GM11168 (cell line): Measurements from ENCODE around the gene KCNIP1.

Experiments used
- in situ Hi-C: fragments of 300-500 bp; cut with MboI; formaldehyde crosslinking; loops from one replicate; pipeline ENCODE4 v1.12.0; 2022; ENCODE audit warnings: low sequenced_read_pairs; ENCODE audit not compliant: unreplicated experiment

Gene KCNIP1

DNA sequence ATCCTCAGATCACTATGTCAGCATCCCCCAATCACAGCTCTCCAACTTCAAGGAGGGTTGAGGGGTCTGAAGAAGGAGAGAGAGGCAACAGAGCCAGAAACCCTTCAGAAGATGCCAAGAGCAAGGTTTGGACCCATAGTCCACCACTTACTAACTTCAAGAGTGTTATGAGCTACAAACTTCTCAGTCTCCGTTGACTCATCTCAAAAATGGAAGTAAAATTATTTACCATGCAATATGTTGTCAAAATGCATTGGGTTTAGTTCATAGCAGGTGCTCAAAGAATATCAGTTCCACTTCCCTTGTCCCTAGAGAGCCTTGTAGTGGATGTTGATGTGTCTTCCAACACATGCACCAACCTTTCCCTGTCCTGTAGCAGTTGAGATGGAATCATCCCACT, 116.0 kb downstream of the KCNIP1 start:
- in situ Hi-C loops, result loop anchor here (25.0 kb wide), 1 partner anchor 358 kb away; no protein-coding TSS in a partner anchor

GRCh38 chr5:170622933-170623332, 119.1 kb downstream of the KCNIP1 start:
- in situ Hi-C loops, result loop anchor here (25.0 kb wide), 1 partner anchor 361 kb away; no protein-coding TSS in a partner anchor

GRCh38 chr5:170623576-170624181, 119.9 kb downstream of the KCNIP1 start:
- in situ Hi-C loops, result loop anchor here (25.0 kb wide), 1 partner anchor 361 kb away; no protein-coding TSS in a partner anchor

DNA sequence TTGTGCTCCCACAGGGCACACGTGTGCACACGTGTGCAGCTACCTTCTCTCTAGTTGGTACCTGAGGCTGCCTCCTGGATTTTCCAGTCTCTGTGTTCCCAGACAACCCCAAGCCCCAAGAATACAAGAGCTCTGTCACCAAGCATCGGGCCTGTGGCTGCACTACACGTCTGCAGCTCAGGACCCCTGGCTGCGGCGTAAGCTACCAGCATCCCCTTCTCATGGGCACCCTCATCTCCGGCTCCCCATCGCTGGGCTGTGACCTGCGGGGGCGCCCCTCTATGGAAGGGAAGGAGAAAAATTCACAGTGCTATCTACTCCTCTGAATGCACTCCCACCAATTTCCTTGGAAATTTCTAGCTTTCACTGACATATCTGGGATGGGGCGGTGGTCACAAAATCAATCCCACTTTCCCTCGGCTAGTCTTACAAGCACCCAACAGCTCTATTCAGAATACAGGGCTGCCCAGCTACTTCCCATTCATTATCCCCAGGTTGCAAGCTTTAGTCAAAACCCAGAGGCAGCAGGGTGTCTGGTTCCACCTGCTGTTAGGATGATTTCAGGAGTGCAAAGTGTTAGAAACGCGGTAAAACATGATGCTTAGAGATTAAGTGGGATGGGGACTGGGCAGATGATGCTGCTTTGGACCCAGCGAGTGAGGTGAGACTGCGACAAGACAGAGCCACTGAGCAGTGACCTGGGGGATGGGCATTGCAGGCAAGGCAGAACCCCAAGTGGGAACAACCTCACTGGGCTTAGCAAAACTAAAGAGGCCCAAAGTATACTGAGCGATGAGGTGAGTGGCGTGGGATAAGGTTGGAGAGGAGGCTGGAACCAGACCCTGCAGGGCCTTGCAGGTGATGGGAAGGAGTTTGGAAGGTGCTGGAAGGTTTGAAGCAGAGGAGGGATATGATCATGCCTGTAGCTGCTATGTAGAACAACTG, 121.7 kb downstream of the KCNIP1 start:
- in situ Hi-C loops, result no loop called here

DNA sequence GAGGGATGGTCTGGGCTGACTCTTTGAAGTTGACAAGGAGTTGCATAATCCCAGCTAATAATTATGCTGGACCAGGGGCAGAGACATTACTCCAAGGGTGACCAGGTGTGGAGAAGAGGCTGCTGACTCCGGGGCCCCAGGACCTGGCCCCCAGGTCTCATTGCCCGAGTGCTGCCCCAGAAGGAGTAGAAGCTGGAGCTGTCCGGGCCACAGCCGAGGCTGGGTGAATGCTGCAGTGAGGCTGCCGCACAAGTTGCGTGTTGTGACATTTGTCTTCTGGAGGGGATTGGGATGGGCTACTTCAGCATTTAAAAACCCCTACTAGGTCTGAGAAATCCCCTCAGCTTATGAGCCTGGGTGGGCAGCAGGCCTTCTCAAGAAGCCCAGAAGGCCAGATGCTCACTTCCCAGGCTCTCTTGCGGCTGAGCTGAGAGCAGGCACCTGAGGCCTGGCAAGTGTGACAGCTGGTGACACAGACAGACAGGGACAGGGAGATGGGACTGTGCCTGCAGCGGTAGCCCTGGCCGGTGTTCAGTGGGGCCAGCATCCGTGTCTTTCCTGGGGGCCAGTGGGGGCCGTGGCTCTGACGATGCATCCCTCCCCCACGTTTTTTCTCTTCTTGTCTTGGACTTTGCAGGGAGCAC, 122.8 kb downstream of the KCNIP1 start:
- in situ Hi-C loops, result no loop called here

GRCh38 chr5:170627271-170627670, 123.5 kb downstream of the KCNIP1 start:
- in situ Hi-C loops, result no loop called here

GRCh38 chr5:170628028-170628427, 124.2 kb downstream of the KCNIP1 start:
- in situ Hi-C loops, result no loop called here

GRCh38 chr5:170628691-170629565, 125.1 kb downstream of the KCNIP1 start:
- in situ Hi-C loops, result no loop called here

- in situ Hi-C loops, result no loop called here
Observed at GRCh38 chr5:170629566-170630175, 125.9 kb downstream of the KCNIP1 start.

DNA sequence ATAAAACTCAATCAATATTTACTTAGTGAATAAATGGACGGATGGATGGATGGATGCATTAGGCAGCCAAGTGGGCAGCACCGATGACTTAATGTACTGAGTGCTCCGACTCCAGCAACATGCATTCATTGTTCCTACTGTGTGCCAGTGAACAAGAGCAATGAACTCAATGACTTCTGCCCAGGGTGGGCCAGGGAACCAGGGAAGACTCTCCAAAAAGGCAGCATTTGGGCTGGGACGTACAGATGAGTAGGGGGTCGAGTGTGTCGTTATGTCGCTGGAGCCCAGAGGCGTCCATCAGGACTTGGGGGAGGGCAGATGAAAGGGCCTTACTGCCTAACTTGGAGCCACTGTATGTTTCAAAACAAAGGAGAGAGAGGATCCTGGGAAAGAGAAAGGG, 126.4 kb downstream of the KCNIP1 start:
- in situ Hi-C loops, result no loop called here

DNA sequence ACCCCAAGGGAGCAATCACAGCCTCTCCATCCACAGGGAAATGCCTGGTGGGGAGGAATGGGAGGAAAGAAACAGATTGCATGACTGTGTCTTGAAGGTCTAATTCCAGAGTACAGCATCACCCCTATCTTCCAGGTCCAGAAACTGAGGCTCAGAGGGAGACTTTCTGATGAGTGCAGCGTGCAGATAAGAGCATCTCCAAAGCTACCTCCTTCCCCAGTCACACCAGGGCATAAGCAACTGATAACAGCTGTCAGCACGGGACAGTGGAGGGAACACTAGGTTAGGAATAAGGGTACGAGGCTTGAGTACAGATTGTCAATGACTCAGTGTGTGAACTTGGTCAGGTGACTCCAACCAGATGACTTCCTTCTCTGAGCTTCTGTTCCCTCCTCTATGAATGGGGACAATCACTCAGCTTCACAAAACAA, 126.9 kb downstream of the KCNIP1 start:
- in situ Hi-C loops, result no loop called here

DNA sequence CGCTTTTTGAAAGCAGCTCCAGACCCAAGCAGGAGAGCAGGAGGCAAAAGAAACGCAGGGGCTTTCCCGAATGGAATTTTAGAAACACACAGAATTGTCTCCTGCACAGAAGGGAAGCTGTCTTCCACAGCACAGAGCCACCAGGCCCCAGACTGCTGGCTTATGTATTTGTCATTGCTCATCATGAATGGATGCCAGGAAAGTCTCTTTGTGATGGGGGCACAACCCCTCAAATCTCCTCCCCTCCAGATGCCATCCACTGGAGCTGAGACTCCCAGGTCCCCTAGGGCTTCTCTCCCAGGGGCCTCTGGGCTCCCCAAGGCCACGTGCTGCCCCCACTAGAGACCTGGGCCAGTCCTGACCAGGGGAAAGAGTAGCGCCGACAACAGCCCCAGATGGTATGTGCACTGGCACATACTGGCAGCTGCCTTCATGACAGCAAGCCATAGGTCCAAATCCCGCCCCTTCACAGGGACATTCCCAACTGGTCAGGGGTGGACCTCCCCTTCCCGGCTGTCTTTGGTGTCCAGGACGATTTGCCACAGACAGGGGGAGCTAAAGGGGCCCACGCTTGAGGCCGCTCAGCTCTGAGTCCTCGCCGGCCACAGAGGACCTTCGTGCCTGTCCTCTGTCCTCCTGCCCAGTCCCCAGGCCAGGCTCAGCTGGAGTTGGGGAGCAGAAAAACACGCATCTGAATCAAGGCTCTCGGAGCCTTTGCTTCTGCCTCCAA, 127.8 kb downstream of the KCNIP1 start:
- in situ Hi-C loops, result no loop called here

DNA sequence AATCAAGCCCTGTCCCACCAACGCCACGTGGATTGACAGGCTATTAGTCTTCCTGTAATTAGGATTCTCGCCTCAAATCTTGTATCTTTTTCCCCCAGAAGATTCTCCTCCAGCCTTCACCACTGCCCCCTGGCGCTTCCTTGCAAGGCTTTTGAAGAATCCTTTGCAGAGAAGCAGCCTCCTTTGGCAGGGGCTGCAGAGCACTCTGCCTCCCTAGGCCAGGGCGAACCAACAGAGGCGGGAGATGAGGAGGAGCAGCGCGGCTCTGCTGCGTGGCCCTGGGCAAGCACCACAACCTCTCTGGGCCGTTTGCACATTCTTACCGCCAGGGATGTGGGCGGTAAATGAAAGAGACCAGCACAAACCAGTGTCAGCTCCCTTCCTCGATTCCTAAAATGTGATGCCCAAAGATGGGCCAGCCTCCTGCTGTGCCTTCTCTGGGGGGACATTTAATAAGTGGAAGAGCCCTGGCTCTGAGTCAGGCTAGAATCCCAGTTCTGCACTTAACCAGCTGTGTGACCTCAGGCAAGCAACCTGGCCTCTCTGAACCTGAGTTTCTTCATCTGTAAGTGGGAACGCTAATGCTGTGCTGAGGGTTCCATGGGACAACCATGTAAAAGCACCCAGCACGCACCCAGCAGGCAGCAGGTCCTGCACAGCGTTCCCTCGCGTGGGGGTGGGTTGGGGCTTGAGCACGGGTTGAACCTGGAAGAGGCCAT, 128.6 kb downstream of the KCNIP1 start:
- in situ Hi-C loops, result no loop called here

DNA sequence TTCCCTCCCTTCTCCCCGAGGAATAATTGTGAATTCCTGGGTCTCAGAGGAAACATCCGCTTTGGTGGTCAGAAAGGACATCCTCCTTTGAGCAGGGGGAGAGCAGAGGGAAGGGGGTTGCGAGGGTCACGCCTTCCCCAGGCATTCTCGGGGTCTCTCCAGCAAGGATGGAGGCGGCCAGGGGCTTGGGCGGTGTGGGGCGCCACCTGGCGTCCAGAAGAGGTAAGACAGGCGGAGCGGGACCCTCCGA, 129.1 kb downstream of the KCNIP1 start:
- in situ Hi-C loops, result no loop called here

DNA sequence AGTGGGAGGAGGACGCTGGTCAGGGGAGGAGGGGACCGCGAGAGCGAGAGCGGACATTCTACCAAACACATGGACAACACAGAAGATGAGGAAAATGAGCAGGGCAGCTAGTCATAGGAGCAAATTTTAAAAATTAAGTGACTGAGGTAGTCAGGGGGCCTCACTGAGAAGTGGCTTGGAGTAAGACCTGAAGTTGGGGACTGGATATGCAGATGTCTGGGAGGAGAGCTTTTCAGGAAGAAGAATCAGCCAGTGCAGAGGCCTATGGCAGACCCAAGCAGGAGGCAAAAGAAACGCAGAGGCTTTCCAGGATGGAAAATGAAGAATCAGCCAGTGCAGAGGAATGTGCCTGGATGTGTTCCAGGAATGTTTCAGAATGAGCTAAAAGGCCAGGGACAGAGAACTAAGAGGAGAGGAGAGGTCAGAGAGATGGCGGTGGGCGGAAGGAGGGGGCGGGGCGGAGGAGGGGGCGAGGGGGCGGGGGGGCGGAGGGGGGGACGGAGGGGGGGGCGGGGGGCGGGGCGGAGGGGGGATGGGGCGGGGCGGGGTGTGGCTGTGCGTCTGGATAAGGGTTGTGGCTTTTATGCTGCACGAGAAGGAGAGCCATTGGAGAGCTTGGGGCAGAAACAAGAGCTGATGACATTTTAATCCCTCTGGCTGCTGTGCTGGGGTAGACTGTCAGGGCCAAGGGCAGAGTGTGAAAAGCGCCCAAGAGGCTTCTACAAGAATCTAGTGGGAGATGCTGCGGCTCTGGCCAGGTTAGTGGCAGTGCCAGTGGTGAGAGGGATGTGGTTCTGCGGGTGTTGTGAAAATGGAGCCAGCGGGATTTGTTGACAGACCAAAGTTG, 129.6 kb downstream of the KCNIP1 start:
- in situ Hi-C loops, result no loop called here

GRCh38 chr5:170634256-170634990, 130.6 kb downstream of the KCNIP1 start:
- in situ Hi-C loops, result no loop called here

GRCh38 chr5:170635706-170636105, 131.9 kb downstream of the KCNIP1 start:
- in situ Hi-C loops, result no loop called here
